ENCODE data around the gene NRL.
"Not testable (repeated sequence)": the region's sequence is repeated elsewhere in the genome, so short reads cannot be mapped to it uniquely, and the experiment has no call there.

Gene NRL

GRCh38 chr14:24051789-24052655 lies 62.7 kb downstream of the NRL start, which contains the start of gene CARMIL3:
Gene CARMIL3, plus strand, starts transcription at chr14:24052009. Its CDS starts 145 bp downstream, at chr14:24052154.
- DNase-seq, result peak; percentile 11

GRCh38 chr14:24051176-24051788 lies 63.5 kb downstream of the NRL start:
- DNase-seq, result no peak

- not testable (repeated sequence) for DNase-seq
These were observed 64.0 kb downstream of the NRL start for GRCh38 chr14:24050753-24051152.

GRCh38 chr14:24049002-24049401 lies 65.7 kb downstream of the NRL start:
- DNase-seq, result not testable (repeated sequence)

GRCh38 chr14:24042746-24043145 lies 72.0 kb downstream of the NRL start:
- DNase-seq, result no peak

GRCh38 chr14:24040692-24041091 lies 74.1 kb downstream of the NRL start:
- no peak for DNase-seq

- DNase-seq, result no peak
These were observed 76.1 kb downstream of the NRL start for GRCh38 chr14:24038686-24039085.

GRCh38 chr14:24037658-24038037 lies 77.1 kb downstream of the NRL start:
- no peak for DNase-seq

GRCh38 chr14:24036963-24037657 lies 77.6 kb downstream of the NRL start:
- not testable (repeated sequence) for DNase-seq

- peak; percentile 39 for DNase-seq
These were observed 78.4 kb downstream of the NRL start for GRCh38 chr14:24036169-24036962.

GRCh38 chr14:24035769-24036168 lies 79.0 kb downstream of the NRL start:
- DNase-seq, result not testable (repeated sequence)

- DNase-seq, result no peak
These were observed 81.9 kb downstream of the NRL start for GRCh38 chr14:24032727-24033418.

GRCh38 chr14:24031331-24031730 lies 83.4 kb downstream of the NRL start:
- DNase-seq, result not testable (repeated sequence)

GRCh38 chr14:24029687-24030086 lies 85.1 kb downstream of the NRL start:
- DNase-seq, result not testable (repeated sequence)

Measured in amniotic stem cell (primary cell).